SK-N-SH (cell line): Measurements from ENCODE around the gene PEX12. TPM values are rescaled to one million over a fixed set of nuclear protein-coding genes. Genes with fewer than 3 reads are reported as not detected.

ENCODE experiments used
- CTCF ChIA-PET: fragments of 300-600, 350-600 bp; formaldehyde crosslinking; extraction: SDS; loops from one replicate; lab custom pipeline; 2021; lab: Yijun Ruan, JAX
- POLR2A ChIA-PET: fragments of 350-600 bp; sonication (Branson Sonifier 250); formaldehyde crosslinking; extraction: SDS; loops from one replicate; lab custom pipeline; 2020; ENCODE audit warnings: antibody characterized with exemption, inconsistent platforms; lab: Yijun Ruan, JAX
- DNase-seq: peaks from one replicate; pipeline ENCODE4 v3.0.0; 2012
- H2AFZ ChIP-seq: fragments of 200-600 bp; sonication (generic); 2 replicates; pipeline ENCODE4 v1.8.1; 2016; ENCODE audit warnings: antibody characterized with exemption, mild to moderate bottlenecking, low read depth
- H3F3A ChIP-seq: fragments of 200-600 bp; sonication (generic); replicated peaks from 2 replicates; pipeline ENCODE3; 2016; ENCODE audit warnings: antibody characterized with exemption, mild to moderate bottlenecking; ENCODE audit not compliant: insufficient read depth
- H3K27ac ChIP-seq, 2 experiments: fragments of 200-500 bp in 1 of 2; fragments of 200-600 bp in 1 of 2; sonication (Bioruptor generic) in 1 of 2; sonication (generic), shearing (Covaris generic) in 1 of 2; 2 replicates each; pipeline versions ENCODE4 v1.5.1 to v1.6.1; 2014 to 2016; ENCODE audit warnings: low read depth in 2 of 2, inconsistent platforms in 1 of 2, low read length in 1 of 2, mild to moderate bottlenecking in 1 of 2, mixed read lengths in 1 of 2
- H3K27me3 ChIP-seq: fragments of 200-600 bp; sonication (generic), shearing (Covaris generic); 2 replicates; pipeline ENCODE4 v1.6.1; 2016; ENCODE audit warnings: mixed run types; ENCODE audit not compliant: insufficient read depth
- H3K36me3 ChIP-seq, 2 experiments: fragments of 200-500 bp in 1 of 2; fragments of 200-600 bp in 1 of 2; sonication (Bioruptor generic) in 1 of 2; sonication (generic) in 1 of 2; replicated peaks in 1 of 2; 2 replicates each; pipeline versions ENCODE3 to v1.5.1; 2014 to 2016; ENCODE audit warnings: low read length in 1 of 2, mild to moderate bottlenecking in 1 of 2; ENCODE audit not compliant: insufficient read depth in 2 of 2, control insufficient read depth in 1 of 2
- H3K4me1 ChIP-seq, 2 experiments: fragments of 200-500 bp in 1 of 2; fragments of 200-600 bp in 1 of 2; sonication (Bioruptor generic) in 1 of 2; sonication (generic), shearing (Covaris generic) in 1 of 2; 2 replicates each; pipeline versions ENCODE4 v1.5.1 to v1.6.1; 2014 to 2016; ENCODE audit warnings: low read depth in 1 of 2, low read length in 1 of 2, mixed run types in 1 of 2; ENCODE audit not compliant: insufficient read depth in 2 of 2, control insufficient read depth in 1 of 2
- H3K4me2 ChIP-seq: fragments of 200-600 bp; sonication (generic), shearing (Covaris generic); 2 replicates; pipeline ENCODE4 v1.6.1; 2017; ENCODE audit warnings: mixed run types
- H3K4me3 ChIP-seq, 2 experiments: fragments of 200-500 bp in 1 of 2; fragments of 200-600 bp in 1 of 2; sonication (Bioruptor generic) in 1 of 2; sonication (generic), shearing (Covaris generic) in 1 of 2; 2 replicates each; pipeline versions ENCODE4 v1.5.1 to v1.8.1; 2014 to 2016; ENCODE audit warnings: low read depth in 2 of 2, inconsistent platforms in 1 of 2, low read length in 1 of 2, mild to moderate bottlenecking in 1 of 2, mixed read lengths in 1 of 2, moderate library complexity in 1 of 2
- H3K79me2 ChIP-seq: fragments of 200-600 bp; sonication (generic); 2 replicates; pipeline ENCODE4 v1.8.1; 2017; ENCODE audit warnings: mild to moderate bottlenecking; ENCODE audit not compliant: insufficient read depth
- H3K9ac ChIP-seq: fragments of 200-600 bp; sonication (generic); 2 replicates; pipeline ENCODE4 v1.6.1; 2017; ENCODE audit warnings: mixed run types
- H3K9me2 ChIP-seq: fragments of 200-600 bp; sonication (generic); 2 replicates; pipeline ENCODE4 v1.6.1; 2017; ENCODE audit warnings: mixed run types
- H3K9me3 ChIP-seq: fragments of 200-600 bp; sonication (generic); 2 replicates; pipeline ENCODE4 v1.6.1; 2017; ENCODE audit warnings: mixed run types, mild to moderate bottlenecking, moderate library complexity
- H4K20me1 ChIP-seq: fragments of 200-600 bp; sonication (generic); 2 replicates; pipeline ENCODE4 v1.6.1; 2017; ENCODE audit warnings: mild to moderate bottlenecking, mixed run types; ENCODE audit not compliant: insufficient read depth
- FOSL2 ChIP-seq: IDR thresholded peaks from 2 replicates; pipeline ENCODE4 v1.4.0; 2012; ENCODE audit warnings: low read depth, mild to moderate bottlenecking, moderate library complexity, borderline replicate concordance
- FOXM1 ChIP-seq: IDR thresholded peaks from 2 replicates; pipeline ENCODE4 v1.4.0; 2012; ENCODE audit warnings: low read depth, mild to moderate bottlenecking
- GABPA ChIP-seq: IDR thresholded peaks from 2 replicates; pipeline ENCODE4 v1.4.0; 2012; ENCODE audit warnings: low read depth, mild to moderate bottlenecking
- GATA2 ChIP-seq: sonication (generic); formaldehyde crosslinking; IDR thresholded peaks from 2 replicates; pipeline ENCODE4 v1.5.0; 2020; ENCODE audit warnings: mild to moderate bottlenecking, missing genetic modification reagents
- MEF2A ChIP-seq: IDR thresholded peaks from 2 replicates; pipeline ENCODE4 v1.4.0; 2012; ENCODE audit warnings: low read depth, borderline replicate concordance
- NRF1 ChIP-seq: IDR thresholded peaks from 2 replicates; pipeline ENCODE4 v1.6.1; 2012; ENCODE audit warnings: low read depth, mild to moderate bottlenecking, low read length
- PBX3 ChIP-seq: IDR thresholded peaks from 2 replicates; pipeline ENCODE4; 2012
- RAD21 ChIP-seq: IDR thresholded peaks from 2 replicates; pipeline ENCODE4 v1.6.1; 2012; ENCODE audit warnings: mild to moderate bottlenecking, low read length
- REST ChIP-seq: IDR thresholded peaks from 2 replicates; pipeline ENCODE4 v1.6.1; 2012; ENCODE audit warnings: mild to moderate bottlenecking, low read depth, low read length, moderate library complexity
- SIN3A ChIP-seq: IDR thresholded peaks from 2 replicates; pipeline ENCODE4 v1.6.1; 2012; ENCODE audit warnings: low read depth, mild to moderate bottlenecking, low read length, moderate library complexity, borderline replicate concordance
- WGBS: methylation state at CpG from one replicate; pipeline ENCODE4 v1.1.6; 2017; ENCODE audit warnings: low lambda C conversion rate; 5-methylcytosine and 5-hydroxymethylcytosine counted together
- polyA plus RNA-seq, 3 experiments: library from polyadenylated mRNA; depleted of rRNA; stranded (reverse); fragments of >200 nt; gene quantifications; 2 replicates each; pipeline ENCODE4 v1.2.3, GENCODE V29; 2012
- TF ChIP-seq, protein P1 (sequence below): fragments of 150-350 bp; IDR thresholded peaks from 2 replicates; pipeline ENCODE4 v1.6.1; 2016; ENCODE audit warnings: mild to moderate bottlenecking, low read depth, low read length
- TF ChIP-seq, protein P2 (sequence below): IDR thresholded peaks from 2 replicates; pipeline ENCODE4 v1.4.0; 2012; ENCODE audit warnings: low read depth
- TF ChIP-seq, protein P3 (sequence below): fragments of 200-600 bp; sonication (generic); IDR thresholded peaks from 2 replicates; pipeline ENCODE4 v1.6.1; 2017; ENCODE audit warnings: antibody characterized with exemption, mild to moderate bottlenecking, moderate library complexity

Gene PEX12
- polyA plus RNA-seq, 1 of the 3 experiments (the other 2 are of a cell fraction), result 4.3 TPM

GRCh38 chr17:35540589-35541404, 37.6 kb downstream of the PEX12 start:
- DNase-seq, result no peak
- Histone ChIP-seq H3K9me3 (no peaks in the 10 kb centered on the region), H3K9ac (no peak overlapping the region; the same call in 1 of the 2 replicates), H3K9me2 (no peaks in the 10 kb centered on the region), H3K4me3 (peak overlapping the region; percentile 32 to 56), H2AFZ (peak overlapping the region; percentile 81), H3F3A (peaks cover 5% of the 10 kb centered on the region), H4K20me1 (no peaks in the 10 kb centered on the region), H3K36me3 (no peaks in the 10 kb centered on the region), H3K27ac (no peak overlapping the region), H3K79me2 (no peaks in the 10 kb centered on the region), H3K4me2 (peak overlapping the region; percentile 77), H3K27me3 (peaks cover 17% of the 10 kb centered on the region; the same call in 1 of the 2 replicates), H3K4me1 (no peaks in the 10 kb centered on the region)
- TF ChIP-seq, protein P1, sequence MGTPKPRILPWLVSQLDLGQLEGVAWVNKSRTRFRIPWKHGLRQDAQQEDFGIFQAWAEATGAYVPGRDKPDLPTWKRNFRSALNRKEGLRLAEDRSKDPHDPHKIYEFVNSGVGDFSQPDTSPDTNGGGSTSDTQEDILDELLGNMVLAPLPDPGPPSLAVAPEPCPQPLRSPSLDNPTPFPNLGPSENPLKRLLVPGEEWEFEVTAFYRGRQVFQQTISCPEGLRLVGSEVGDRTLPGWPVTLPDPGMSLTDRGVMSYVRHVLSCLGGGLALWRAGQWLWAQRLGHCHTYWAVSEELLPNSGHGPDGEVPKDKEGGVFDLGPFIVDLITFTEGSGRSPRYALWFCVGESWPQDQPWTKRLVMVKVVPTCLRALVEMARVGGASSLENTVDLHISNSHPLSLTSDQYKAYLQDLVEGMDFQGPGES, result no peak
- TF ChIP-seq MEF2A (no peak), PBX3 (no peak), GABPA (no peak), REST (no peak), NRF1 (no peak), SIN3A (no peak), RAD21 (no peak), FOXM1 (no peak), FOSL2 (no peak), GATA2 (no peak)
- TF ChIP-seq, protein P2, sequence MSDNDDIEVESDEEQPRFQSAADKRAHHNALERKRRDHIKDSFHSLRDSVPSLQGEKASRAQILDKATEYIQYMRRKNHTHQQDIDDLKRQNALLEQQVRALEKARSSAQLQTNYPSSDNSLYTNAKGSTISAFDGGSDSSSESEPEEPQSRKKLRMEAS, result no peak
- TF ChIP-seq, protein P3, sequence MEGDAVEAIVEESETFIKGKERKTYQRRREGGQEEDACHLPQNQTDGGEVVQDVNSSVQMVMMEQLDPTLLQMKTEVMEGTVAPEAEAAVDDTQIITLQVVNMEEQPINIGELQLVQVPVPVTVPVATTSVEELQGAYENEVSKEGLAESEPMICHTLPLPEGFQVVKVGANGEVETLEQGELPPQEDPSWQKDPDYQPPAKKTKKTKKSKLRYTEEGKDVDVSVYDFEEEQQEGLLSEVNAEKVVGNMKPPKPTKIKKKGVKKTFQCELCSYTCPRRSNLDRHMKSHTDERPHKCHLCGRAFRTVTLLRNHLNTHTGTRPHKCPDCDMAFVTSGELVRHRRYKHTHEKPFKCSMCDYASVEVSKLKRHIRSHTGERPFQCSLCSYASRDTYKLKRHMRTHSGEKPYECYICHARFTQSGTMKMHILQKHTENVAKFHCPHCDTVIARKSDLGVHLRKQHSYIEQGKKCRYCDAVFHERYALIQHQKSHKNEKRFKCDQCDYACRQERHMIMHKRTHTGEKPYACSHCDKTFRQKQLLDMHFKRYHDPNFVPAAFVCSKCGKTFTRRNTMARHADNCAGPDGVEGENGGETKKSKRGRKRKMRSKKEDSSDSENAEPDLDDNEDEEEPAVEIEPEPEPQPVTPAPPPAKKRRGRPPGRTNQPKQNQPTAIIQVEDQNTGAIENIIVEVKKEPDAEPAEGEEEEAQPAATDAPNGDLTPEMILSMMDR, result no peak
- 25% methylated on average over 8 of the region's 8 CpGs for WGBS
- POLR2A ChIA-PET, result no interaction called here
- CTCF ChIA-PET, result interaction anchor here (0.9 to 8.9 kb wide), 3 partner anchors 9 to 228 kb away, joined by 3 to 118 read pairs (median 29); no protein-coding TSS in a partner anchor
